Epithelial cell of esophagus (primary cell): ENCODE data around the gene PCF11.
"Not testable (repeated sequence)": the region's sequence is repeated elsewhere in the genome, so short reads cannot be mapped to it uniquely, and the experiment has no call there.

ENCODE experiments used
- DNase-seq: peaks from one replicate; pipeline ENCODE4 v3.0.0; 2010; ENCODE audit warnings: low read depth
- H3K4me3 ChIP-seq: 2 replicates; pipeline ENCODE4 v1.5.1; 2011; ENCODE audit warnings: mild to moderate bottlenecking, low read length, control low read depth
- CTCF ChIP-seq: IDR thresholded peaks from 2 replicates; pipeline ENCODE4 v1.5.1; 2011; ENCODE audit warnings: low read depth, mild to moderate bottlenecking, low read length, control low read depth, inconsistent platforms; ENCODE audit not compliant: insufficient read depth; ENCODE audit errors: missing control alignments

Gene PCF11

GRCh38 chr11:83120327-83120726 is 36.6 kb upstream of the PCF11 start:
- no peak for DNase-seq
- no peak for TF ChIP-seq CTCF
- no peak overlapping the region for H3K4me3 ChIP-seq

- DNase-seq, result peak; percentile 13
- no peak for TF ChIP-seq CTCF
- no peak overlapping the region for H3K4me3 ChIP-seq
These were observed 34.9 kb upstream of the PCF11 start for GRCh38 chr11:83122050-83122449.

- TF ChIP-seq CTCF, result no peak
- H3K4me3 ChIP-seq, result no peak overlapping the region
- DNase-seq, result no peak
These were observed 34.2 kb upstream of the PCF11 start for GRCh38 chr11:83122766-83123165.

- no peak for TF ChIP-seq CTCF
- no peak overlapping the region for H3K4me3 ChIP-seq
- no peak for DNase-seq
These were observed 32.1 kb upstream of the PCF11 start for GRCh38 chr11:83124636-83125424.

- DNase-seq, result no peak
- H3K4me3 ChIP-seq, result no peak overlapping the region
- no peak for TF ChIP-seq CTCF
These were observed 31.4 kb upstream of the PCF11 start for GRCh38 chr11:83125577-83125976.

GRCh38 chr11:83127310-83127637 is 29.7 kb upstream of the PCF11 start:
- DNase-seq, result peak; percentile 36
- TF ChIP-seq CTCF, result no peak
- no peak overlapping the region for H3K4me3 ChIP-seq

GRCh38 chr11:83132191-83132590 is 24.7 kb upstream of the PCF11 start:
- no peak for DNase-seq
- no peak for TF ChIP-seq CTCF
- no peak overlapping the region for H3K4me3 ChIP-seq

GRCh38 chr11:83133266-83133665 is 23.7 kb upstream of the PCF11 start:
- not testable (repeated sequence) for H3K4me3 ChIP-seq, DNase-seq
